K562 (cell line): ENCODE data around the gene SMG6. TPM values are rescaled to one million over a fixed set of nuclear protein-coding genes. Genes with fewer than 3 reads are reported as not detected.

ENCODE experiments used
- ATAC-seq: fragments of 200-7000 bp; cut with Tn5 transposase; 3 replicates; pipeline ENCODE4 v1.9.1; 2020; ENCODE audit warnings: moderate library complexity
- BruUV-seq: library from RNA; stranded (reverse); fragments of 400-500 nt; replicated peaks from 2 replicates; lab custom pipeline; 2021; lab: Mats Ljungman, UMichigan
- CTCF ChIA-PET: fragments of 300-600 bp; formaldehyde crosslinking; extraction: SDS; loops from one replicate; lab custom pipeline; 2021; ENCODE audit warnings: low intra/inter-chr PET ratio; lab: Yijun Ruan, JAX
- POLR2A ChIA-PET: fragments of 300-600, 350-650 bp; sonication (Branson Sonifier 250); formaldehyde crosslinking; extraction: SDS; loops from one replicate; lab custom pipeline; 2021; ENCODE audit warnings: antibody characterized with exemption, inconsistent platforms; lab: Yijun Ruan, JAX
- DNase-seq, 4 experiments: peaks; one replicate each; pipeline versions ENCODE4 v3.0.0 to v3.0.0-alpha.2; 2011 to 2018; ENCODE audit warnings: low spot score in 3 of 4, mixed read lengths in 3 of 4; ENCODE audit errors: extremely low read depth in 1 of 4
- FAIRE-seq: peaks from 2 replicates; lab custom pipeline; 2011; peaks lifted over from hg19 to GRCh38; lab: Jason Lieb, UNC
- H2AFZ ChIP-seq: 2 replicates; pipeline ENCODE4 v1.6.0; 2011; ENCODE audit warnings: low read depth, low read length, control low read depth, inconsistent platforms
- H3K27ac ChIP-seq: fragments of 200-600 bp; 3 replicates; pipeline ENCODE4 v1.8.0; 2011; ENCODE audit warnings: low read depth, mild to moderate bottlenecking, control low read depth, inconsistent platforms, low read length, moderate library complexity, mixed read lengths; ENCODE audit errors: extremely low read depth
- H3K27me3 ChIP-seq, 2 experiments: fragments of 300-600 bp in 1 of 2; 2 replicates in 1 of 2; 3 replicates in 1 of 2; pipeline versions ENCODE4 v1.6.0 to v1.8.0; 2011; ENCODE audit warnings: inconsistent platforms in 2 of 2, low read length in 2 of 2, mild to moderate bottlenecking in 1 of 2, mixed read lengths in 1 of 2, moderate library complexity in 1 of 2; ENCODE audit not compliant: control insufficient read depth in 2 of 2, insufficient read depth in 2 of 2
- H3K36me3 ChIP-seq: fragments of 300-600 bp; 3 replicates; pipeline ENCODE4 v1.8.0; 2011; ENCODE audit warnings: mild to moderate bottlenecking, low read length, inconsistent platforms; ENCODE audit not compliant: control insufficient read depth, insufficient read depth
- H3K4me1 ChIP-seq, 2 experiments: fragments of 200-600 bp in 1 of 2; replicated peaks in 1 of 2; 2 replicates in 1 of 2; 3 replicates in 1 of 2; pipeline versions ENCODE4 v1.5.1 to v1.8.0; 2011; ENCODE audit warnings: inconsistent platforms in 2 of 2, low read length in 2 of 2, mild to moderate bottlenecking in 1 of 2, mixed read lengths in 1 of 2, moderate library complexity in 1 of 2; ENCODE audit not compliant: control insufficient read depth in 2 of 2, insufficient read depth in 2 of 2
- H3K4me2 ChIP-seq: 2 replicates; pipeline ENCODE4 v1.6.1; 2011; ENCODE audit warnings: low read length, control low read depth, inconsistent platforms, mixed read lengths; ENCODE audit not compliant: insufficient read depth
- H3K4me3 ChIP-seq: fragments of 200-600 bp; sonication (generic), shearing (Covaris generic); 2 replicates; pipeline ENCODE4 v1.5.1; 2016; ENCODE audit warnings: control low read depth, inconsistent platforms
- H3K79me2 ChIP-seq: fragments of 200-600 bp; 3 replicates; pipeline ENCODE4 v1.8.0; 2011; ENCODE audit warnings: low read length, inconsistent platforms; ENCODE audit not compliant: control insufficient read depth, insufficient read depth
- H3K9ac ChIP-seq, 2 experiments: 2 replicates each; pipeline versions ENCODE4 v1.6.0 to v1.6.1; 2011; ENCODE audit warnings: low read depth in 2 of 2, low read length in 2 of 2, control low read depth in 1 of 2, inconsistent platforms in 1 of 2, mild to moderate bottlenecking in 1 of 2, mixed read lengths in 1 of 2; ENCODE audit not compliant: insufficient read depth in 1 of 2
- H3K9me1 ChIP-seq: one replicate; pipeline ENCODE4 v1.6.0; 2011; ENCODE audit warnings: inconsistent platforms, mild to moderate bottlenecking, low read length, moderate library complexity; ENCODE audit not compliant: control insufficient read depth, insufficient read depth
- H3K9me3 ChIP-seq: replicated peaks from 2 replicates; pipeline ENCODE4 v1.5.1; 2011; ENCODE audit warnings: low read depth, low read length, inconsistent platforms; ENCODE audit not compliant: control insufficient read depth, insufficient read depth
- H4K20me1 ChIP-seq: replicated peaks from 2 replicates; pipeline ENCODE4 v1.6.1; 2011; ENCODE audit warnings: low read length, inconsistent platforms, mixed read lengths; ENCODE audit not compliant: control insufficient read depth, insufficient read depth
- ARID2 ChIP-seq: fragments of 450-650 bp; IDR thresholded peaks from 2 replicates; pipeline ENCODE4 v1.6.1; 2017; ENCODE audit warnings: antibody characterized with exemption, mild to moderate bottlenecking
- CBX2 ChIP-seq: fragments of 200-600 bp; sonication (generic); IDR thresholded peaks from one replicate; pipeline ENCODE4 v1.6.1; 2012; ENCODE audit warnings: mild to moderate bottlenecking, low read length, inconsistent platforms; ENCODE audit not compliant: insufficient read depth, poor library complexity, severe bottlenecking
- EZH2 ChIP-seq: IDR thresholded peaks from 2 replicates; pipeline ENCODE4 v1.6.1; 2012; ENCODE audit warnings: low read depth, mild to moderate bottlenecking, inconsistent platforms, low read length, borderline replicate concordance
- KLF16 ChIP-seq: IDR thresholded peaks from 2 replicates; pipeline ENCODE4 v1.6.1; 2016; ENCODE audit warnings: antibody characterized with exemption
- MCM7 ChIP-seq, 2 experiments: fragments of 450-650 bp; IDR thresholded peaks; 2 replicates each; pipeline ENCODE4 v1.6.1; 2016 to 2018
- MTA1 ChIP-seq: fragments of 450-650 bp; IDR thresholded peaks from 2 replicates; pipeline ENCODE4 v1.6.1; 2017; ENCODE audit warnings: borderline replicate concordance
- NFE2 ChIP-seq: IDR thresholded peaks from 2 replicates; pipeline ENCODE4 v1.6.1; 2014; ENCODE audit warnings: antibody characterized with exemption, low read depth
- POLR3G ChIP-seq: IDR thresholded peaks from 2 replicates; pipeline ENCODE4 v1.6.1; 2011; ENCODE audit not compliant: insufficient read length, insufficient replicate concordance; ENCODE audit errors: extremely low read depth
- RFX1 ChIP-seq: fragments of 450-650 bp; IDR thresholded peaks from 2 replicates; pipeline ENCODE4 v1.6.1; 2016; ENCODE audit warnings: mild to moderate bottlenecking, moderate library complexity
- TEAD4 ChIP-seq, 2 experiments: sonication (generic) in 1 of 2; formaldehyde crosslinking in 1 of 2; IDR thresholded peaks; 2 replicates each; pipeline versions ENCODE4 v1.6.1 to v1.8.0; 2012 to 2022; ENCODE audit warnings: borderline replicate concordance in 1 of 2, inconsistent platforms in 1 of 2, low read length in 1 of 2, mild to moderate bottlenecking in 1 of 2, missing genetic modification reagents in 1 of 2
- ZNF583 ChIP-seq: fragments of 250-450 bp; sonication (Bioruptor Pico); IDR thresholded peaks from 2 replicates; pipeline ENCODE4 v1.4.0; 2020
- ZNF764 ChIP-seq: fragments of 250-450 bp; sonication (Bioruptor Pico); IDR thresholded peaks from 2 replicates; pipeline ENCODE4 v1.4.0; 2020; ENCODE audit warnings: low read depth, mild to moderate bottlenecking, moderate library complexity
- WGBS: fragments of 100-300 bp; shearing (Covaris generic); methylation state at CpG from one replicate; pipeline ENCODE4 v1.1.6; 2016; ENCODE audit warnings: low coverage, mixed read lengths; ENCODE audit not compliant: insufficient coverage; ENCODE audit errors: missing lambda C conversion rate; 5-methylcytosine and 5-hydroxymethylcytosine counted together
- in situ Hi-C: fragments of 300-500 bp; cut with MboI; formaldehyde crosslinking; loops from 4 replicates; pipeline ENCODE4 v1.15.0; 2018; ENCODE audit warnings: inconsistent platforms, mixed read lengths
- intact Hi-C: fragments of 100-400 bp; cut with micrococcal nuclease; formaldehyde crosslinking; loops from 2 replicates; pipeline ENCODE4 v1.14.2; 2022
- polyA plus RNA-seq, 8 experiments: library from polyadenylated mRNA; depleted of rRNA in 4 of 8; stranded (reverse) in 5 of 8; unstranded in 3 of 8; fragments of >200 nt; fragmentation: Nextera tagmentation in 2 of 8; fragmentation: Illumina TruSeq in 1 of 8; extraction: Ambion mirVana in 2 of 8; extraction: Trizol in 1 of 8; gene quantifications; 2 replicates each; pipeline versions ENCODE4 v1.2.1 to v1.2.3, GENCODE V29; 2011 to 2014; ENCODE audit warnings: inconsistent platforms in 1 of 8, missing spikeins in 1 of 8
- total RNA-seq, 7 experiments: library from RNA; depleted of rRNA in 6 of 7; stranded (reverse); fragments of >200 nt in 6 of 7; fragmentation: Illumina TruSeq in 2 of 7; extraction: Trizol in 2 of 7; gene quantifications; 2 replicates each; pipeline versions ENCODE4 v1.2.1 to v1.2.3, GENCODE V29; 2011 to 2021; ENCODE audit warnings: low replicate concordance in 1 of 7
- TF ChIP-seq, protein P1 (sequence below), 2 experiments: fragments of 200-800 bp in 1 of 2; sonication (Bioruptor generic) in 1 of 2; sonication (generic) in 1 of 2; formaldehyde crosslinking in 1 of 2; IDR thresholded peaks in 1 of 2; conservative IDR thresholded peaks in 1 of 2; 2 replicates each; pipeline versions ENCODE4 v1.5.0 to v1.6.1; 2016 to 2020; ENCODE audit warnings: missing compliant biosample characterization in 1 of 2, missing genetic modification characterization in 1 of 2, missing genetic modification reagents in 1 of 2
- TF ChIP-seq, protein P2 (sequence below): fragments of 450-650 bp; IDR thresholded peaks from 2 replicates; pipeline ENCODE4 v1.6.1; 2016; ENCODE audit warnings: borderline replicate concordance
- TF ChIP-seq, protein P3 (sequence below): fragments of 200-800 bp; sonication (Bioruptor generic); IDR thresholded peaks from 2 replicates; pipeline ENCODE4 v1.6.1; 2017; ENCODE audit warnings: missing genetic modification characterization, missing compliant biosample characterization

SMG6 gene
- total and polyA plus RNA-seq, 9 of the 15 experiments (the other 6 are each of a cell fraction or from before 2014, with no cell fraction given), result 0.44 to 13.9 (median 6.0) TPM

DNA sequence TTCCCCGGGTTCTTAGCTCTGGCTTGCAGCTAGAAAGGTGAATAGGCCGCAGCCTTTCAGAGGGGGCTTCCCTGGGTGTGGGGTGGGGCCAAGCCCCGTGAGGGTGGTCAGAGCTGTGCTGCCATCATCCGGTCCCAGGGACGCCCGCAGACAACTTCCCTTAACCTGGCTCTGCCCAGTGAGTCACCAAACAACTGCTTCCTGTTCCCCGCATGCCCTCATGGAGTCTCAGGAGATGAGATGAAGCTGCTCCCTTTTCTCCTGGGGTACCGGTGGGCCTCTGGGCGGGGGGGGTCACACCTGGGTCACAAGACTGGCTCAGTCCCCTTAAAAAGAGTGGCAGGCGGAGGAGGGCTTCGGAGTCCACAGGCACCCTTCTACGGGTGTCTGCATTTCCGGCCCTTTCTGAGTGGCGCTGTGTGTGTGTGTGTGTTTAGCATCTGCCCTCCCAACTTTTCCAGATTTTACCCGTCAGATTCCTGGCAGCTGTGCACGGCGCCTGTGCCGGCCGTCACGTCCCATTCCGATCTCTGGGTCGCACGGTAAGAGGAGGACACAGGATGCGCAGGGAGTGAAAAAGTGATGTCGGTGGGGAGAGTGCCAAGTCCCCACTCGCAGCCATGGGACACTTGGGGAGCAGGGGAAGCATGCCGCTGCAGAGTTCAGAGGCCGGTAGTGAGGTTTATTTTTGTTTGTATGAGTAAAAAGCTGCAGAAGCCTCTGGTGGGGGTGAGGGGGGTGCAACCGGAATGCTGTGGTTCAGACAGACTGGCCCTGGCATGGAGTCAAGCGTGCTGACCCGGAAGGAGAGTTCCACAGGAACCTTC lies 231.9 kb downstream of the SMG6 start:
- no TSS peak for BruUV-seq
- intact Hi-C loops, result no loop called here
- TF ChIP-seq, protein P1, sequence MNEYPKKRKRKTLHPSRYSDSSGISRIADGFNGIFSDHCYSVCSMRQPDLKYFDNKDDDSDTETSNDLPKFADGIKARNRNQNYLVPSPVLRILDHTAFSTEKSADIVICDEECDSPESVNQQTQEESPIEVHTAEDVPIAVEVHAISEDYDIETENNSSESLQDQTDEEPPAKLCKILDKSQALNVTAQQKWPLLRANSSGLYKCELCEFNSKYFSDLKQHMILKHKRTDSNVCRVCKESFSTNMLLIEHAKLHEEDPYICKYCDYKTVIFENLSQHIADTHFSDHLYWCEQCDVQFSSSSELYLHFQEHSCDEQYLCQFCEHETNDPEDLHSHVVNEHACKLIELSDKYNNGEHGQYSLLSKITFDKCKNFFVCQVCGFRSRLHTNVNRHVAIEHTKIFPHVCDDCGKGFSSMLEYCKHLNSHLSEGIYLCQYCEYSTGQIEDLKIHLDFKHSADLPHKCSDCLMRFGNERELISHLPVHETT (CRISPR knock-in tag; conservative IDR thresholded peaks at IDR 0.05 in 1 of 2, IDR thresholded peaks at IDR 0.05 in 1 of 2), result no peak
- TF ChIP-seq POLR3G, result no peak
- TF ChIP-seq TEAD4 (IDR thresholded peaks at IDR 0.05; ENCODE audit: low read length), result no peak
- no peak for TF ChIP-seq TEAD4 (CRISPR knock-in tag; IDR thresholded peaks at IDR 0.05; ENCODE audit: borderline replicate concordance)
- no peak for TF ChIP-seq RFX1
- no peak for TF ChIP-seq ARID2
- TF ChIP-seq MCM7 (IDR thresholded peaks at IDR 0.05), result no peak
- TF ChIP-seq NFE2, result no peak
- no peak for TF ChIP-seq MTA1
- TF ChIP-seq, protein P2, sequence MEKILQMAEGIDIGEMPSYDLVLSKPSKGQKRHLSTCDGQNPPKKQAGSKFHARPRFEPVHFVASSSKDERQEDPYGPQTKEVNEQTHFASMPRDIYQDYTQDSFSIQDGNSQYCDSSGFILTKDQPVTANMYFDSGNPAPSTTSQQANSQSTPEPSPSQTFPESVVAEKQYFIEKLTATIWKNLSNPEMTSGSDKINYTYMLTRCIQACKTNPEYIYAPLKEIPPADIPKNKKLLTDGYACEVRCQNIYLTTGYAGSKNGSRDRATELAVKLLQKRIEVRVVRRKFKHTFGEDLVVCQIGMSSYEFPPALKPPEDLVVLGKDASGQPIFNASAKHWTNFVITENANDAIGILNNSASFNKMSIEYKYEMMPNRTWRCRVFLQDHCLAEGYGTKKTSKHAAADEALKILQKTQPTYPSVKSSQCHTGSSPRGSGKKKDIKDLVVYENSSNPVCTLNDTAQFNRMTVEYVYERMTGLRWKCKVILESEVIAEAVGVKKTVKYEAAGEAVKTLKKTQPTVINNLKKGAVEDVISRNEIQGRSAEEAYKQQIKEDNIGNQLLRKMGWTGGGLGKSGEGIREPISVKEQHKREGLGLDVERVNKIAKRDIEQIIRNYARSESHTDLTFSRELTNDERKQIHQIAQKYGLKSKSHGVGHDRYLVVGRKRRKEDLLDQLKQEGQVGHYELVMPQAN, result no peak
- no peak for TF ChIP-seq ZNF583
- TF ChIP-seq CBX2, result no peak
- no peak for TF ChIP-seq EZH2
- TF ChIP-seq, protein P3, sequence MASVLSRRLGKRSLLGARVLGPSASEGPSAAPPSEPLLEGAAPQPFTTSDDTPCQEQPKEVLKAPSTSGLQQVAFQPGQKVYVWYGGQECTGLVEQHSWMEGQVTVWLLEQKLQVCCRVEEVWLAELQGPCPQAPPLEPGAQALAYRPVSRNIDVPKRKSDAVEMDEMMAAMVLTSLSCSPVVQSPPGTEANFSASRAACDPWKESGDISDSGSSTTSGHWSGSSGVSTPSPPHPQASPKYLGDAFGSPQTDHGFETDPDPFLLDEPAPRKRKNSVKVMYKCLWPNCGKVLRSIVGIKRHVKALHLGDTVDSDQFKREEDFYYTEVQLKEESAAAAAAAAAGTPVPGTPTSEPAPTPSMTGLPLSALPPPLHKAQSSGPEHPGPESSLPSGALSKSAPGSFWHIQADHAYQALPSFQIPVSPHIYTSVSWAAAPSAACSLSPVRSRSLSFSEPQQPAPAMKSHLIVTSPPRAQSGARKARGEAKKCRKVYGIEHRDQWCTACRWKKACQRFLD (CRISPR knock-in tag), result no peak
- no peak for TF ChIP-seq KLF16
- TF ChIP-seq ZNF764 (CRISPR knock-in tag), result no peak

More for the DNA sequence above, 231.9 kb downstream of the SMG6 start:
- Histone ChIP-seq H3K9ac (no peak overlapping the region), H3K4me1 (peaks cover 0 to 4% of the 10 kb centered on the region in 2 experiments; a peak in 1 of 5 replicates), H3K9me3 (no peaks in the 10 kb centered on the region), H3K4me2 (no peak overlapping the region), H3K36me3 (0 out of 3 replicates have a peak, but pooled peaks cover 5% of the 10 kb centered on the region), H3K27ac (no peak overlapping the region), H3K9me1 (no peaks in the 10 kb centered on the region), H3K27me3 (no peaks in the 10 kb centered on the region), H2AFZ (no peak overlapping the region), H3K79me2 (no peaks in the 10 kb centered on the region), H4K20me1 (no peaks in the 10 kb centered on the region), H3K4me3 (no peak overlapping the region)
- no peak for DNase-seq
- no peak for ATAC-seq
- WGBS, result 90% methylated on average over 14 of the region's 31 CpGs
- no peak for FAIRE-seq
- in situ Hi-C loops, result no loop called here
- CTCF ChIA-PET, result no interaction called here
- POLR2A ChIA-PET, result interaction anchor here (1.0 kb wide), 1 partner anchor 50 kb away, joined by 3 read pairs; no protein-coding TSS in a partner anchor
